Breast epithelium (tissue), 4 donors: ENCODE data around the gene KCNK15. TPM values are rescaled to one million over a fixed set of nuclear protein-coding genes. Genes with fewer than 3 reads are reported as not detected.

Experiments
- DNase-seq, 2 donors: peaks; one replicate each; pipeline ENCODE4 v3.0.0-alpha.2; 2019; ENCODE audit warnings: low spot score in 2 of 2
- H3K27ac ChIP-seq, 2 donors: fragments of 200-600 bp; sonication (generic) in 1 of 2; one replicate each; pipeline ENCODE4 v1.5.1; 2016 to 2019; ENCODE audit warnings: mild to moderate bottlenecking in 1 of 2
- H3K27me3 ChIP-seq, 2 donors: fragments of 200-600 bp; sonication (generic) in 1 of 2; one replicate each; pipeline versions ENCODE4 v1.5.1 to v1.6.0; 2017 to 2019; ENCODE audit warnings: control low read depth in 1 of 2, mild to moderate bottlenecking in 1 of 2
- H3K36me3 ChIP-seq: fragments of 200-600 bp; one replicate; pipeline ENCODE4 v1.5.1; 2019
- H3K4me1 ChIP-seq, 2 donors: fragments of 200-600 bp; sonication (generic); one replicate each; pipeline ENCODE4 v1.5.1; 2016 to 2019; ENCODE audit warnings: control low read depth in 1 of 2
- H3K4me3 ChIP-seq, 3 donors: fragments of 200-600 bp; sonication (generic); 1 replicate in 2 of 3; 2 replicates in 1 of 3; pipeline ENCODE4 v1.5.1; 2016 to 2019; ENCODE audit warnings: mild to moderate bottlenecking in 3 of 3, moderate library complexity in 2 of 3
- H3K9me3 ChIP-seq, 2 donors: fragments of 200-600 bp; sonication (generic) in 1 of 2; one replicate each; pipeline ENCODE4 v1.5.1; 2016 to 2019; ENCODE audit warnings: control low read depth in 1 of 2
- POLR2A ChIP-seq: fragments of 450-650 bp; IDR thresholded peaks from one replicate; pipeline ENCODE4 v1.6.1; 2016; ENCODE audit warnings: antibody characterized with exemption, mild to moderate bottlenecking, moderate library complexity
- POLR2AphosphoS5 ChIP-seq, 3 donors: sonication (generic); formaldehyde crosslinking; IDR thresholded peaks; one replicate each; pipeline ENCODE4 v1.6.1; 2017; ENCODE audit warnings: antibody characterized with exemption in 3 of 3
- intact Hi-C: fragments of 100-400 bp; cut with DNase I; formaldehyde crosslinking; loops from one replicate; pipeline ENCODE4 v1.15.1; 2023; ENCODE audit warnings: low total_unique reads
- total RNA-seq, 3 donors: library from RNA; depleted of rRNA; stranded (reverse); fragments of >200 nt; gene quantifications; one replicate each; pipeline ENCODE4 v1.1.0, GENCODE V29; 2016
- TF ChIP-seq, protein P1 (sequence below), 3 donors: fragments of 450-650 bp; IDR thresholded peaks; one replicate each; pipeline ENCODE4 v1.5.1; 2016 to 2017; ENCODE audit warnings: antibody characterized with exemption in 3 of 3, mild to moderate bottlenecking in 3 of 3, moderate library complexity in 3 of 3

The KCNK15 gene
- total RNA-seq, 3 donors from 2014 or later: 5.0 to 7.3 (median 5.6) TPM

DNA sequence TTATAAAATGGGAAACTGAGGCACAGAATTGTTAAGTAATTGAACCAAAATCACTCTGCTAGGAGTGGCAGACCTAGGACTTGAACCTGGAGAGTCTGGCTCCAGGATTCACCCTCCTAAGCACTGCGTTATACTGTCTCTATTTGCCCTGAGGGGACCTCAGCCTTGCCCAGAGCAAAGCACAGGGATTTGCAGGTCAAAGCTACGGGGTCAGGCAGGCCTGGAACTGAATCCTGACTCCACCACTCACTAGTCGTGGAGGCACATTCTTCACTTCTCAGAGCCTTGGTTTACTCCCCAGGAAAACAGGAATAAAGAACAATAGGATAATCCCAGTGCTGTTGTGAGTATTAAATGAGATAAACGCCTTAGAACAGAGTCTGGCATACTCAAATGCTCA is 19.4 kb downstream of the KCNK15 start:
- no peak for DNase-seq
- intact Hi-C loops: no loop called here
- H3K36me3 ChIP-seq: no peaks in the 10 kb centered on the region
- TF ChIP-seq POLR2AphosphoS5 (IDR thresholded peaks at IDR 0.05) (no peak), POLR2A (no peak)
- TF ChIP-seq, protein P1, sequence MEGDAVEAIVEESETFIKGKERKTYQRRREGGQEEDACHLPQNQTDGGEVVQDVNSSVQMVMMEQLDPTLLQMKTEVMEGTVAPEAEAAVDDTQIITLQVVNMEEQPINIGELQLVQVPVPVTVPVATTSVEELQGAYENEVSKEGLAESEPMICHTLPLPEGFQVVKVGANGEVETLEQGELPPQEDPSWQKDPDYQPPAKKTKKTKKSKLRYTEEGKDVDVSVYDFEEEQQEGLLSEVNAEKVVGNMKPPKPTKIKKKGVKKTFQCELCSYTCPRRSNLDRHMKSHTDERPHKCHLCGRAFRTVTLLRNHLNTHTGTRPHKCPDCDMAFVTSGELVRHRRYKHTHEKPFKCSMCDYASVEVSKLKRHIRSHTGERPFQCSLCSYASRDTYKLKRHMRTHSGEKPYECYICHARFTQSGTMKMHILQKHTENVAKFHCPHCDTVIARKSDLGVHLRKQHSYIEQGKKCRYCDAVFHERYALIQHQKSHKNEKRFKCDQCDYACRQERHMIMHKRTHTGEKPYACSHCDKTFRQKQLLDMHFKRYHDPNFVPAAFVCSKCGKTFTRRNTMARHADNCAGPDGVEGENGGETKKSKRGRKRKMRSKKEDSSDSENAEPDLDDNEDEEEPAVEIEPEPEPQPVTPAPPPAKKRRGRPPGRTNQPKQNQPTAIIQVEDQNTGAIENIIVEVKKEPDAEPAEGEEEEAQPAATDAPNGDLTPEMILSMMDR (IDR thresholded peaks at IDR 0.05): no peak
- no peak overlapping the region for H3K27ac ChIP-seq
- no peaks in the 10 kb centered on the region for H3K9me3 ChIP-seq
- no peak overlapping the region for H3K4me3 ChIP-seq
- H3K27me3 ChIP-seq: peaks cover 0 to 12% of the 10 kb centered on the region in 2 donors
- no peaks in the 10 kb centered on the region for H3K4me1 ChIP-seq

DNA sequence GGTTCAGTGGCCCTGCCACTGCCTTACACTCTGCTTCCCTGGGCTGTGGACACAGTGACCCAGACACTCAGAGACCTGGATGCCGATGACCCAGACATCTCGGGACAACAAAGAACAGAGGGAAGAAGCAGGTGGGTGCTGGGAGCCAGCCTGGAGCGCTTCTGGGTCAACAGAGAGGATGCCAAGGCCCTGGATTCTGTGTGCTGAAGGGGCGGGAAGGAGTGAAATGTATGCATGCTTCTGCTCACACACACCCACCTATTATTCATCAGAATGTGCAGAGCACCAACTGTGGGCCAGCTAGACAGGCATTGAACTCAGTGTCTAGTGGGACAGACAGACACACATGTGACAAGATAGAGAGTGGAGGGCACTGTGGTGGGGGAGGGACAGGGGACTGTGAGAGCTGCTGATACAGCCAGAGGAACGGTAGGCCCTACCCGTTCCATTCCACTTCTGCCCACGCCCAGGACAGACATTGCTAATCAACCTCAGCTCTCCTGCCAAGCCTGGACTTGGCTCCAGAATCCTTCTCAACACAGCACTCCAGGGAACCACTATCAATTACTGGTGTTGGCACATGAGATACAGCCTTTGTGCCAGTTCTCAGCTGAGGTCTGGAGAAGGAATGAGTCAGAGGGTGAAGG is 20.2 kb downstream of the KCNK15 start:
- no peak for TF ChIP-seq POLR2A
- TF ChIP-seq, protein P1 (IDR thresholded peaks at IDR 0.05): no peak
- no peak for TF ChIP-seq POLR2AphosphoS5 (IDR thresholded peaks at IDR 0.05)
- intact Hi-C loops: no loop called here
- DNase-seq: no peak
- Histone ChIP-seq H3K36me3 (no peaks in the 10 kb centered on the region), H3K9me3 (no peaks in the 10 kb centered on the region), H3K4me1 (no peaks in the 10 kb centered on the region), H3K27me3 (peaks cover 0 to 13% of the 10 kb centered on the region in 2 donors), H3K27ac (no peak overlapping the region), H3K4me3 (no peak overlapping the region)

DNA sequence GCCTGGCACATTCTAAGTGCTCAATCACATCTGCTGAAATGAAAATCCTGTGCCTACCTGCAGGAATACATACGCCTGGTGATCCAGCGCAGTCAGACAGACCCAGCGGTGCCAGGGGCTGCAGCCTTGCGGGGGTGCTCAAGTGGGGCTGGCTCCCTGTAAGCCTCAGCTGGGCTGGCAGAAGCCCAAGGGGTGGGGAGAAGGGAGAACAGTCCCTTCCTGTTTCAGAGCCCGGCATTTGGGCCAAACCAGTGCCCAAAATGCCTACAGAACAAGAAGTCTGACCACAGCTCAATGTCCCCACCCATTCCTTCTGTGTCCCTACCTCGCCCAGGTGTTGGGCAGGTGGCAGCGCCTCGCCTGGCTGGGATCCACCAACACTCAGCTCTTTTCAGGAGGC is 22.6 kb downstream of the KCNK15 start:
- Histone ChIP-seq H3K27ac (no peak overlapping the region), H3K4me1 (no peaks in the 10 kb centered on the region), H3K36me3 (no peaks in the 10 kb centered on the region), H3K9me3 (no peaks in the 10 kb centered on the region), H3K27me3 (peaks cover 0 to 38% of the 10 kb centered on the region in 2 donors), H3K4me3 (no peak overlapping the region)
- DNase-seq: no peak
- TF ChIP-seq POLR2AphosphoS5 (IDR thresholded peaks at IDR 0.05) (no peak), POLR2A (no peak)
- TF ChIP-seq, protein P1 (IDR thresholded peaks at IDR 0.05): no peak
- intact Hi-C loops: no loop called here

DNA sequence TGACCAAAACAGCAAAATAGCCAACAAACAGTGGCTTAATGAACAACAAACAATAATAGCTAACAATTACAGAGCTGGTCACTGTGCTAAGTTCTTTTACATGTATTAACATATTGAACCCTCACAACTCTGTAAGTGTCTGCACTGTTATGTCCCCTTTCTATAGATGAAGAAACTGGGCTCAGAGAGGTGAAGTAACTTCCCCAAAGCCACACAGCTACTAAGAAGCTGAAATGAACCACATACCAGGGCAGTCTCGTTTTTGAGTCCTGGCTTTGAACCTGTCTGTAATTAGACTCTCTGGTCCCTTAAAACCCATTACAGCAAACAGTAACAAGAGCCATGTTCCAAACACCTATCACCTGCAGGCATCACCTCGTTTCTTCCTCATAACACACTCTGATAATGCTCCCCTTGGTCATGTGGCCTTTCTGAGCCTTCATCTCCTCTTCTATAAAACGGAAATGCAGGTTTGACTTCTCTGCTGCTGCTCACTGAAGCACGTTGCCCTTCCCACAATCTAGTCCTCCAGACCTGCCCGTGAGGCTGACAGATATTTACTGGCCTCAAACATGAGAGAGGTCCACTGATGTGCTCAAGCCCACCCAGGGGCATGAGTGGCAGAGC is 23.3 kb downstream of the KCNK15 start:
- Histone ChIP-seq H3K27me3 (peaks cover 0 to 45% of the 10 kb centered on the region in 2 donors), H3K27ac (no peak overlapping the region), H3K4me1 (no peaks in the 10 kb centered on the region), H3K4me3 (no peak overlapping the region), H3K36me3 (no peaks in the 10 kb centered on the region), H3K9me3 (no peaks in the 10 kb centered on the region)
- intact Hi-C loops: no loop called here
- DNase-seq: no peak
- TF ChIP-seq POLR2A (no peak), POLR2AphosphoS5 (IDR thresholded peaks at IDR 0.05) (no peak)
- TF ChIP-seq, protein P1 (IDR thresholded peaks at IDR 0.05): no peak

DNA sequence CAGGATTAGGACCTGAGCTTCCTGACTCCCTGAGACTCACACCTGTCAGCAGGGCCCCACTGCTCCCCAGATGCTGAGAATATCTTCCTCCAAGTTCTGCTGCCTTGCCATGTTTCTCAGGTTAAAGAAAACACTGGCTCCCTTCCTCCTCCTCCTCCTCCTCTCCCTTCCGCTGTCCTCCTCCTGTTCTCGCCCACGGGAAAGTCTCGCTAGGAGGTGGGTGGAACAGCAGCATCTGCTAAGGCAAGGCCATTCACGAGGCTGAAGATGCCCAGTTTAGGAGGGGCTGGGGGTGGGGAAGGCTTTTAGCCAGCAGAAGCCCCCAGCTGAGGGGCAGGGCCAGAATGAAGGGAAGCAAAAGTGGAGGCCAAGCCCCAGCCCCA is 23.8 kb downstream of the KCNK15 start:
- Histone ChIP-seq H3K36me3 (no peaks in the 10 kb centered on the region), H3K4me3 (no peak overlapping the region), H3K4me1 (no peaks in the 10 kb centered on the region), H3K27ac (no peak overlapping the region), H3K9me3 (no peaks in the 10 kb centered on the region), H3K27me3 (peaks cover 0 to 50% of the 10 kb centered on the region in 2 donors)
- intact Hi-C loops: no loop called here
- DNase-seq: no peak
- no peak for TF ChIP-seq POLR2AphosphoS5 (IDR thresholded peaks at IDR 0.05)
- TF ChIP-seq, protein P1 (IDR thresholded peaks at IDR 0.05): no peak
- no peak for TF ChIP-seq POLR2A
